Ovary (tissue), 9 donors: ENCODE measurements around the gene HBD. TPM values are rescaled to one million over a fixed set of nuclear protein-coding genes. Genes with fewer than 3 reads are reported as not detected.

ENCODE experiments used
- DNase-seq, 5 donors: peaks; one replicate each; pipeline ENCODE4 v3.0.0-alpha.2; 2019 to 2020
- H3K27ac ChIP-seq, 2 donors: fragments of 200-600 bp; one replicate each; pipeline versions ENCODE4 v1.5.1 to v1.8.0; 2019 to 2022
- H3K27me3 ChIP-seq: fragments of 200-600 bp; one replicate; pipeline ENCODE4 v1.8.0; 2022
- H3K36me3 ChIP-seq: fragments of 200-600 bp; sonication (generic); one replicate; pipeline ENCODE4 v1.5.1; 2019
- H3K4me1 ChIP-seq: one replicate; pipeline ENCODE4 v1.8.1; 2013; ENCODE audit warnings: mild to moderate bottlenecking, moderate library complexity; ENCODE audit not compliant: insufficient read depth
- H3K4me3 ChIP-seq: fragments of 200-600 bp; sonication (generic); one replicate; pipeline ENCODE4 v1.5.1; 2017
- H3K9me3 ChIP-seq, 2 donors: fragments of 200-600 bp in 1 of 2; sonication (generic) in 1 of 2; one replicate each; pipeline versions ENCODE4 v1.5.1 to v1.8.1; 2013 to 2019; ENCODE audit warnings: mild to moderate bottlenecking in 1 of 2, moderate library complexity in 1 of 2
- CTCF ChIP-seq, 3 donors: fragments of 450-650 bp in 2 of 3; fragments of 200-600 bp in 1 of 3; IDR thresholded peaks; one replicate each; pipeline versions ENCODE4 v1.5.1 to v1.8.0; 2016 to 2022; ENCODE audit warnings: antibody characterized with exemption in 3 of 3, mild to moderate bottlenecking in 1 of 3
- EP300 ChIP-seq: sonication (generic); formaldehyde crosslinking; IDR thresholded peaks from one replicate; pipeline ENCODE4 v1.6.1; 2017; ENCODE audit warnings: antibody characterized with exemption
- POLR2A ChIP-seq: fragments of 450-650 bp; IDR thresholded peaks from one replicate; pipeline ENCODE4 v1.6.1; 2017; ENCODE audit warnings: antibody characterized with exemption, mild to moderate bottlenecking, moderate library complexity
- WGBS, 3 donors: extraction: QIAGEN DNeasy Blood & Tissue Kit in 1 of 3; methylation state at CpG; one replicate each; pipeline versions ENCODE4 v1.1.5 to v1.1.7; 2013 to 2017; 5-methylcytosine and 5-hydroxymethylcytosine counted together
- intact Hi-C, 4 donors: fragments of 100-400 bp; cut with DNase I; formaldehyde crosslinking; loops; one replicate each; pipeline versions ENCODE4 v1.11.0 to v1.15.1; 2022 to 2023
- polyA plus RNA-seq, 2 donors: library from polyadenylated mRNA; stranded (reverse); fragments of 200-250 nt in 1 of 2; fragments of 350-450 nt in 1 of 2; fragmentation: Illumina TruSeq in 1 of 2; extraction: RNeasy Lipid Tissue Mini Kit (QIAGEN cat#74804) in 1 of 2; gene quantifications; one replicate each; pipeline ENCODE4 v1.2.3, GENCODE V29; 2013 to 2014
- total RNA-seq, 7 donors: library from RNA; depleted of rRNA in 2 of 7; stranded (reverse); fragments of >200 nt in 2 of 7; fragmentation: NEBNext Ultra II Directional in 3 of 7; extraction: Animal tissue kit (Norgen Biotek cat#: 25700) in 3 of 7; gene quantifications; one replicate each; pipeline versions ENCODE4 v1.1.0 to v1.2.4, GENCODE V29; 2016 to 2023
- donor health status: DM: no; HTN: no; CAD: no; lungs with moderate emphysema.
- donor health status: DM: no; HTN: no; CAD: no.
- donor health status: Bipolar disorder and iron deficiency.
- donor health status: DM: yes; HTN: yes; CAD: no.
- donor health status: DM: no; HTN: no; CAD: no.
- donor health status: DM: yes; HTN: yes; CAD: no.

Gene HBD
- total and polyA plus RNA-seq, 9 donors = 2.4 to 3.2 TPM; not detected in 7

DNA sequence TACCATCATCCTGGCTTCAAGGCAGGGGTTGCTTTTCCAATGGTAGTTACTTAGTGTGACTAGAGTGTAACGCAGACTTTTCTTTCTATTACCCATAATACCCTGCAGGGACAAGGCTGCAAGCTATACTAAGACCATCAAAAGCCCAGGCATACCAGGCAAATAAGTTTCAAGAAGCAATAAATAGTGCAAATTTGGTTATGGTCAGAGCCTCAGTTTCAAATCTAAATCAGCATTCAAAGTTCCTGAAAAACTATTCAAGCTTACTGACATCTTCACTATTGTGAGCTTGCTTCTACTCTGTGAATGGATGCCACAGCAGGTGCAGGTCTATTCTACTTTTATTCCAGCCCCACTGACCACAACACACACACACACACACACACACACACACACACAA, 4.9 kb downstream of the HBD start:
- Histone ChIP-seq H3K27me3 (no peaks in the 10 kb centered on the region), H3K27ac (no peak overlapping the region), H3K36me3 (no peaks in the 10 kb centered on the region), H3K9me3 (no peaks in the 10 kb centered on the region), H3K4me1 (no peaks in the 10 kb centered on the region), H3K4me3 (no peak overlapping the region)
- no peak for TF ChIP-seq CTCF (IDR thresholded peaks at IDR 0.05)
- TF ChIP-seq POLR2A = no peak
- no peak for TF ChIP-seq EP300
- WGBS, 3 donors = 89 to 97% (median 95%) methylated on average over 1 of the region's 1 CpG
- intact Hi-C loops = no loop called here
- no peak for DNase-seq

GRCh38 chr11:5228124-5228523, 6.2 kb downstream of the HBD start:
- intact Hi-C loops = no loop called here
- H3K36me3 ChIP-seq = no peaks in the 10 kb centered on the region
- H3K27me3 ChIP-seq = no peaks in the 10 kb centered on the region
- TF ChIP-seq CTCF (IDR thresholded peaks at IDR 0.05) = no peak
- TF ChIP-seq EP300 = no peak
- TF ChIP-seq POLR2A = no peak
- WGBS, 3 donors = 56 to 64% (median 61%) methylated on average over 5 of the region's 5 CpGs
- H3K4me1 ChIP-seq = no peaks in the 10 kb centered on the region
- no peak for DNase-seq
- no peaks in the 10 kb centered on the region for H3K9me3 ChIP-seq
- no peak overlapping the region for H3K4me3 ChIP-seq
- no peak overlapping the region for H3K27ac ChIP-seq

DNA sequence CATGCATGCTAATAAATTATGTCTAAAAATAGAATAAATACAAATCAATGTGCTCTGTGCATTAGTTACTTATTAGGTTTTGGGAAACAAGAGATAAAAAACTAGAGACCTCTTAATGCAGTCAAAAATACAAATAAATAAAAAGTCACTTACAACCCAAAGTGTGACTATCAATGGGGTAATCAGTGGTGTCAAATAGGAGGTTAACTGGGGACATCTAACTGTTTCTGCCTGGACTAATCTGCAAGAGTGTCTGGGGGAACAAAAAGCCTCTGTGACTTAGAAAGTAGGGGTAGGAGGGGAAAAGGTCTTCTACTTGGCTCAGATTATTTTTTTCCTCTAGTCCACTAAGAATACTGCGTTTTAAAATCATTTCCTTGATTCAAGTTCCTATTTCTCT, 6.6 kb downstream of the HBD start:
- no peak for TF ChIP-seq CTCF (IDR thresholded peaks at IDR 0.05)
- no peak for TF ChIP-seq EP300
- no peak for TF ChIP-seq POLR2A
- no peaks in the 10 kb centered on the region for H3K36me3 ChIP-seq
- no peak for DNase-seq
- no peaks in the 10 kb centered on the region for H3K9me3 ChIP-seq
- intact Hi-C loops = no loop called here
- no peaks in the 10 kb centered on the region for H3K27me3 ChIP-seq
- H3K27ac ChIP-seq = no peak overlapping the region
- H3K4me3 ChIP-seq = no peak overlapping the region
- WGBS, 3 donors = 37 to 60% (median 48%) methylated on average over 1 of the region's 1 CpG
- no peaks in the 10 kb centered on the region for H3K4me1 ChIP-seq

GRCh38 chr11:5226732-5227310, 7.5 kb downstream of the HBD start, which contains the start of gene HBB:
HBB (minus strand) TSS chr11:5227071; CDS start chr11:5227021, 50 bp downstream.
- Histone ChIP-seq H3K4me3 (no peak within 1 kb of the TSS), H3K9me3 (no peaks in the 10 kb centered on the region), H3K36me3 (no peaks in the 10 kb centered on the region), H3K27me3 (no peaks in the 10 kb centered on the region), H3K27ac (no peak within 1 kb of the TSS), H3K4me1 (no peaks in the 10 kb centered on the region)
- intact Hi-C loops = no loop called here
- WGBS, 3 donors = 63 to 73% (median 70%) methylated on average over 3 of the region's 3 CpGs
- TF ChIP-seq CTCF (IDR thresholded peaks at IDR 0.05) (no peak), EP300 (no peak), POLR2A (no peak)
- no peak for DNase-seq
